ENCODE data around the gene HNRNPLL. TPM values are rescaled to one million over a fixed set of nuclear protein-coding genes. Genes with fewer than 3 reads are reported as not detected.

HNRNPLL gene
- total RNA-seq, 1 donor from 2014 or later: 51.1 TPM

DNA sequence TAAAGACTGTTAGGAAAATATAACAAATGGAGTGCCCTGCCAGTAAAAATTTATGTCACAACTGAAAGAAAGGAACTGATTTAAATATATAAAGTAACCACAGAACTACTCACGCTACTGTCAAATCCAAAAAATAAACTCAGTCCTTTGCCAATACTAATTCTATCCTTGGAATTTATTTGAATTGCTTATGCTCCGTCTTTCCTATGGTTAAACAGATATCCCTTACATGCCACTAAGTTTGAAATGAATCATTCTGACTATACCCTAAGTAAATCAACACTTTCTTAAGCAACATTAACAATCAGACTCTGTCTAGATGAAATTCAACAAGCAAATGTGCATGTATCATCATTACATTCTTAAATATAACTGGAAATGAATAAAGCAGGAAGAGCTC is 9.8 kb downstream of the HNRNPLL start:
- no peak for DNase-seq

DNA sequence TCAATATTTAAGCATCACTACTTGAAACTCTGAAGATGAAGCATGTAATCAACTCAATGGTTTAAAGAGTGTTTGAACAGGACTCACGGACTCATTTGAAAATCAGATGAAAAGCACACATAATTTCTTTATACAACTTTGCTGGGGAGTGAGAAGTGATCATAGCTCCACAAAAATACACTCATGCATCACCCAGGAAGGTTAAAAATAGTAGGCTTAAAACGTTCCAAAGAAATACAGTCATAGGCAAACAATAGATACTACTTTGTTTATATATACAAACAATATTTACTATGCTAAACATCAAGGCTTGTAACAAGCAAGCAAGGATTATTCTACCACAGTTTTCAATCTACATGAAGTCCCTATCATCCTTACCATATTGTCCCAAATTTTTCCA is 11.6 kb downstream of the HNRNPLL start:
- no peak for DNase-seq

DNA sequence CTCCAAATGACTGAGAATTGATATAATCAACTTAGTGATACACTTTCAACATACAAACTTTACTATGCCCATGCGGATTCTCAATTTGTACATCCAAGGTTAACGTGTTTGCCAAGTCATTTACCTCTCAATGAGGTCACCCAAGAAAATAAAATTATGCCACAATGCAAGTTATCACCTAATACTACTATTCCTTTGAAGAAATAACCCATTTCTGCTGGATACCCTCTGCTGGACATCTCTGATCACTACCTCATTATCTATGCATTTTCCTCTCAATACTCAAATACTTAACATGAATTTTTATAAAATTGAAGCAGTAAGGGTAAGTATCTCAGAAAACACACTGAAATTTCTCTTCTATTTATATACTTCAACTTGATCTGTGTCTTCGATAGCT is 12.7 kb downstream of the HNRNPLL start:
- DNase-seq: peak; percentile 26

DNA sequence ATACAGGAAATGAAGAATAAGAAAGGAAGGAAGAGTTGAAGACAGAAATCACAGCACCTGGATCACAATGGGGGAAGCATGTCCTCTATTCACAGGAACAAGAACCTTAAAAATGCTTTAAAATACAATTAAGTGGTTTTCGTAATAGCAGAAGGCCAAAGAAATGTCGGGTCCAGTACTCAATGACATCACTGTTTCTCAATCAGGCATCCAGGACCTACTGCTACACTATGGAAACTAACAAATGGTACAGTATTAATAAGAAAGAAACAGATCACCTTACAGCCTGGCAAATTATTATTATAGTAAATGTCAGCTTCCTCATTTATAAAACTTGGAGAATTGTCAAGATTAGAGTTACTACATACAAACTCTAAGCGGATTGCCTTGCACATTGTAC is 15.8 kb downstream of the HNRNPLL start:
- DNase-seq: no peak

DNA sequence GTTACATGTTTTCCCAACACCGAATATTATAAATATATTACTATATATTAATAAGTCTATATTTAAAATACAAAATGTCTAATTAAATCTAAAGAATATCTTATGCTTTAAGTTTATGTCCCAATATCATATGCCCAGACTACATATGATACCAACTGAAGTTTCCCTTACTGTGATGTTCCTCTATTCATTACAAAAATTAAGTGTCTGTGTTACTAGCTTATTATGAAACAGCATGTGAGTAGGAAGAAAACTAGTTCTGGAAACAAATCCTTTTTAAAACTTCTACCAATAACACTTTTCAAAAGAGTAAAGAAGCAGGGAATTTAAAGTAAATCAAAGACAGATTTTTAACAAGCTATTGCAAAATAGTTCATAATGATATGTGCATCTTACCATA is 17.8 kb downstream of the HNRNPLL start:
- DNase-seq: no peak

DNA sequence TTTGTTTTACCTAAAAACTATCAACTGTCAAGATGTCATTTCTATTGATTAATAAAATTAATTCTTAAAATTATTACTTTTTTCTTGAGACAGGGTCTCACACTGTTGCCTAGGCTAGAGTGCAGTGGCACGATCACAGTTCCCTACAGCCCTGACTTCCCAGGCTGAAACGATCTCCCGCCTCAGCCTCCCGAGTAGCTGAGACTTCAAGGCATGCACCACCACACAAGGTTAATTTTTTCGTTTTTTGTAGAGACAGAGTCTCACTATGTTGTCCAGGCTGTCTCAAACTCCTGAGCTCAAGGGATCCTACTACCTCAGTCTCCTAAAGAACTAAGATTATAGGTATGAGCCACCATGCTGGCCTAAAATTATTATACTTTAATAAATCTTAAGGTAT is 18.7 kb downstream of the HNRNPLL start:
- no peak for DNase-seq

DNA sequence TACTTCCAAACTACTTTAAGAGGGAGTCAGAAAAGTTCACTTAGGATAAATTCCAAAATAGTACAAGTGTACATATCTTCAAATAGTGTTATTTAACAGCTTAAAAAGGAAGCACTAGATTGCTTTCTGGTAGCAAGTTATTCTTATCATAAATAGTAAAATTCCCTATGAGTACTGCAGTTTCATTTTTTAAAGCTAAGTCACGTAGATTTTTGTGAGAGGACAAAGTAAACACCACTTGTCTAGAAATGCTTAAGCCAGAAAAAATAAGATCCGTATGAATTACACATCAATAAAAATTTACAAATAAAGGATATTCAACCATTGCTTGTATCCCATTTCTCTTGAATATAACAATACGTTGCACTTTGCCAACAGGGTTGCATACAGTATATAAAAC is 19.2 kb downstream of the HNRNPLL start:
- no peak for DNase-seq

DNA sequence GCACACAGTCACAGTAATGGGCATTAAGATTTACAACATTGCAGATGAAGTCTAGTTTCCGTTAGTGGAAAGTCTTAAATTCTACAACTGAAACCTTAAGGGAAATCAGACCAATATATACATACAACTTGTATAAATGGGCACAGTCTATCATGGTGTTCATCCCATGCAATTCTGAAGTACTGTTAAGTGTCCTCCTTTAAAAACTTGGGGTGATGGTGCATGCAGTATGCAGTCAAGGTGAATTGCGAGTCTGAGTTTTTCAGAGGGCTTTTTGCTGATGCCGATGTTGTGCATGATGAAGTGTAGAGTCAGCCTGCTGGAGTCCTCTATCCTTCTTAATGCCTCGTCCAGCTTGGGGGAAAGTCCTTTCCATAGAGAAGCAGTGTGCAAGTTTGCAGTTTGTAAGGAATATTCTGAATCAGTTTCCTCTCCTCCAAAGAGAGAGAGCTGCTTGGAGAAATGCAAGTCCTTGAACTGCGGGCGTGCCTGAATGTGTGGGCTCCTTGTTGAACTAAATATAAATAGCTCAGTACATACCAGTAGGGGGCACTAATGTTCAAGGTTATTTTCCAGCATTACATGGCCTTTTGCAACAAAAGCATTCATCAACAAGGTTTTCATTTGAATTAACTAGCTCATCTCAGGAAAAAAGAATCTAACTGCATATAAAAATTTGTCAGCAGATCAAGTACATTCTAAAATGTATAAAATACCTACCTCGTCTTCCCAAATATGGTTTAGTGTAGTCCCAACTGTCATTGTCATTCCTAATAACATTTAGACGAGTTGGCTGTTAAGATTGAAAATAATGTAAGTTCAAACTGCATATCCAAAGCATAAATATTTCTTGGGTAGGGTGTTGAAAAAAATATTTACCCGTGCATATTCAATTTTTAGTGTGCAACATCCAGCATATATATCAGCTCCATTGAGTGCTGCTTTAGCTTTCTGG is 21.3 kb downstream of the HNRNPLL start:
- DNase-seq: peak; percentile 88

DNA sequence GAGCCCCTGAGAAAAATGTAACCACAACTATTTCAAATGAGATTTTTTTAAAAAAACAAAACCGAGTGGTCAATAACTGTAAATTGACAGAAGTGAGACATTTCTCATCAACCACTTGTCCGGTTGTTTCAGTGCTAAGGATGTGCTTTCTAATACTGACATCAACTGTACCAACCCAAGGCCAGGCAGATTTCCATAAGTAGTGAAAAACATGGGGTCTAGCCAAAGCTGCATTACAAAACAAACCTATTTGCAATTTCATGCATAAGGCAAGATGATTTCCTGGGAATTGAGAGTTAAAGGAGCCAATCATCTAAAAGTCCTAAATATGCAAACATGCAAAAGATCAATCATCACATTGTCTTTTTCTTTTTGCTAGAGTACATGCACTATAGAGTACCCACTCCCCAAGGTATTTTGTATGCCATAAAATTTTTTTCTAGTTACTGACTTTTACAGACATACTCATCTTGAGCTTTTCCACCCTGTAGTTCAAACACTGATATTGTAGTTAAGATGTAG is 22.6 kb downstream of the HNRNPLL start:
- no peak for DNase-seq

DNA sequence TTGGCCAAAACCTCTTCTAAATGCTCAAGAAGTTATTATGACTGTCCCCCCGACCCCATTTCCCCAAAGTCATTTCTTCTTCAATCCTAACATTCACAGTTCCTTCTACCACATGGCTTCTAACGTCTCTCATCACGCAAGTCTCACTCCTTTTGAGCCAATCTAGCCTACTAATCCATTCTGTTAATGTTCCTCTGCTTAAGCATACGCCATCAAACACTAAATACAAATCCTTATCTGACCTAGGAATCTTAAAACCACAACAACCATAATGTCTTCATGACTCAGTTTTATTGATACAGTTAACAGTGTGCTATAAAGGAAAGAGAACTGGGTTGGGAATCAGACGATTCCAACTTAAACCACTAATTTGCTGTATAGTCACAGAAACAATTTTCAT is 23.9 kb downstream of the HNRNPLL start:
- no peak for DNase-seq

DNA sequence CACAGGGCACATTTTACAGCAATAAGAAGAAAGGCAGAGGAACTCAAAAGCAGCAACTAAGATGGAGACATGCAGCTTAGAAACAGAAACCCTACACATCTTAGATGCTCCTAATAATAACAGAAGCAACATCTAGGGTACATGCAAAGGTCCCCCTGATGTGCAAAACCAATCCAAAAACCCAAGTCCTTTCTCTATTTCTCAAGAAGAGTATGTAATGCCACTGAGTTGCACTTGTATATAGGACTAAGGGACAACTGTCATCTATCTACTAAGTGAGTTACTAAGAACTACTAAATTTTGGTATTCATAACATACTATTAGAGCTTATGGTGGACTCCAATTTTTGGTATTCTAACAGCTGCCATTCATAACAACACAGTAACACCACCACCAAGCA is 28.4 kb downstream of the HNRNPLL start:
- DNase-seq: no peak

DNA sequence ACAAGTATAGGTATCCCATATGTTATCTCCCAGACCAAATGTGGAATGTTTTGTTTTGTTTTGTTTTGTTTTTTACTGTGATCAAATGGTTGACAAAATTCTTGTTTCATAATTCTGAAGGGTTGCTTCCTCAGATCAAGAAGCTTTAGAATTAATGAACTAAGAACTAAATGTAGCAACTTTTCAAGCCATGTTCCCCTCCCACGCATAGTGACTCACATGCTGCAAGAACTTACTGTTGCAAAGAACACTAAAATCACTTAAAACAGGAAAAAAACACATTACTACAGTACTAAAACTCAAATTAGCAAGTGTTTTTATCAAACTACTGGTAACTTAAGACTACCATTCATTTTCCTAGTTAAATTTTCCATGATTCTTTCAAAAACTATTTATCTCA is 30.6 kb downstream of the HNRNPLL start:
- DNase-seq: peak; percentile 36

DNA sequence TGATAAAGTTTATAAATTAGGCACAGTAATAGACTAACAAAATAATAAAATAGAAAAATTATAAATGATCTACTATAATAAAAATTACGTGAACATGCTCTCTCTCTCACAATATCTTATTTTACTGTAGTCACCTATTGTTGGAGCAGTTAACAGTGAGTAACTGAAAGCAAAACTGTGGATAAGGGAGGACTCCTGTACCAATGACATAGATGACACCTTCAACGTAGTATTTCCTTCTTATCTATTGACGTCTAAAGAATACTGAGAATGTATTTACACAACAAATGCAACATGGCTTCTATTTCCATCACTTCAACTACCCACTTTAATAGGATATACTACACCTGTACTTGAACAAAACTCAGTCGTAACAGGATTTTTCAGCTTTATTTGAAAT is 31.5 kb downstream of the HNRNPLL start:
- DNase-seq: no peak

DNA sequence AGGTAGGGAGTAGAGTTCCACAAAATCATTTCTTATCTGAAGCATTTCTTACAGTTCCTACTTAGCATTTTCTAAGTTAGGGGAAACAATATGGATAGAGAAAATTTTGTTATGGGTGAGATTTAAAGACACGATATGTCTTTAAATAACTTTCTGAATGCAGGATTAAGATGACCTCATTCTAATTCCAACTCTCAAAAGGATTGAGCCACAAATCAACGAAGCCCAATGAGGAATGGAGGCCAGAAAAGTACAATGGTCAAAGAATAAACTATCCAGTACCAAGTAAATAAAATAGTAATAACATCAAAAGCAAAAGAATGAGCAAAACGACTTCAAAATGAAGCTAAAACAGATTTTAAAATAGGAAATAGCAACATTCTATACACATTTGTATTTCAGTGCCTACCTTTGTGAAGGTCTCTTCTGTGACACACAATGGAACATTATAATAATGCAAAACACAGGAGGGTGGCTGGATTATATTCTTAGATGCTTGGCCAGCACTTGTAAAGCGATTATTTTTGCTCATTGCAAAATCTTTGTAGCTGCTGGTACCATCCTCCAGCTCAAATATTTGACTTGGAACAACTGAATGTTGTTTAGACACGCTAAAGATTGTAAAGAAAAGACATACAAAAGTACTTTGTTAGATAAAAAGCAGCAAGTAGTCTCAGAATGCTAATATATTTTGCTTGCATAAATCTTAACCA is 33.8 kb downstream of the HNRNPLL start:
- no peak for DNase-seq

DNA sequence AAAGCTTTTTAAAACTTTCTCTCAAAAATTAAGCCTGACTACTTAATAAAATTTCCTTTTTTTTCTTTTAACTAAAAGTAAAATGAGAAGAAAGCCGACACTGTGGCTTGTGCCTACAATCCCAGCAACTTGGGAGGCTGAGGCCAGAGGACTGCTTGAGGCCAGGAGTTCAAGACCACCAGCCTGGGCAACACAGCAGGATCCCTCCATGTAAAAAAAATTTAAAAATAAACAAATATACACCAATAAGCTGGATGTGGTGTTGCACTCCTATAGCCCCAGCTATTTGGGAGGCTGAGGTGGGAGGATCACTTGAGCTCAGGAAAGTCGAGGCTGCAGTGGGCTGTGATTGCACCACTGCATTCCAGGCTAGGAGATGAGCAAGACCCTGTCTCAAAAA is 37.4 kb downstream of the HNRNPLL start:
- no peak for DNase-seq

DNA sequence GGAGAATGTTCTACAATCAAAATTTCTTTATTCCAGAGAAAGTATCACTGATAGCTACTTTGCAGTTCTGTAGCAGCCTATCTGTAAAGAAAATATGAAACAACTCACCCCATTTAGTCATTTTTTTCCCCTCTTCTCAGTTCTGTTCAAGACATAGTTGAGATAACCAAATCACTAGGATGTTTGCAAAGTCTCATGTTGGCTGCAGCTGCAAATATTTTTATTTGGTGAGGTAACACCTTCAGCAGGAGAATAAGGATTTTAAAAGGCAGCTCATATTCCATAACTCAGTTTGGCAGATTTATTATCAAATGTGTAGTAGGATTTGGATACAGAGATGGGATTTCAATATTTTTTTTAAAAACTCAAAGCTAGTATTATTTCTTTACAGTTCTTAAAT is 41.0 kb downstream of the HNRNPLL start:
- DNase-seq: no peak

DNA sequence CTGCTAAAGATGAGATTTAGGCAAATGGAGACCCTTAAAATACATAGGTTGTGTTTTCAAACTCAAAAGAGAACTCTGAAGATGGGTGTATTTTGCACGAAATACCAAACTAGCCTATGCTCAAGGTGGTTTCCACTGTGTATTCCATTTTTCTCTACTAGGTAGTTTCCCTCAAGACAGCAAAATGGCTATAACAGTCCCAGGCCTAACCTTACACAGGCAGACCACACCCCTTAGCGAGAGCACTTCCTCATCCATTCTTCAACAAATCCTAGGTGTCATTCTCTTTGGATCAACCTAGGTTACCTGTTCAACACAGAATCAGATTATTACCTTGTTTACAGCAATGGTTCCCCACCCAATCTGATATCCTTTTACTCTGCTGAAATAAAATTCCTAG is 42.6 kb downstream of the HNRNPLL start:
- no peak for DNase-seq

DNA sequence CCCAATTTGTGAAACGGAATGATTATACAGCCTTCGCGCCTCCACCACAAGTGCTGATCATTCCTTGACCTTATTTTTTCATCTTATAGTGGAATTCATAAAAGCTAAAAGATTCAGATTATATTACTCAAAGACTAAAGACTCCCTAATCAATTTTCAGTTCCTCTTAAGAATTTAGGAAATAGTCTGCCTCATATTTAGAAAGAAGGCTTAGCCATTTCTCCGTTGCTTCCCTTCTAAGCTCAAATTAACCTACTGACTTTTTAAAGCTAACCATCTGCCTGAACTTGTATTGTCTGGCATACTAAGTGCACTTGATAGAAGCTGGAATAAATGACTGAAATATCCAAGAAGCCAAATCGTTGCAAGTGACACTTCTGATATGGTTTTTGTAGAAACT is 44.7 kb downstream of the HNRNPLL start:
- DNase-seq: no peak

DNA sequence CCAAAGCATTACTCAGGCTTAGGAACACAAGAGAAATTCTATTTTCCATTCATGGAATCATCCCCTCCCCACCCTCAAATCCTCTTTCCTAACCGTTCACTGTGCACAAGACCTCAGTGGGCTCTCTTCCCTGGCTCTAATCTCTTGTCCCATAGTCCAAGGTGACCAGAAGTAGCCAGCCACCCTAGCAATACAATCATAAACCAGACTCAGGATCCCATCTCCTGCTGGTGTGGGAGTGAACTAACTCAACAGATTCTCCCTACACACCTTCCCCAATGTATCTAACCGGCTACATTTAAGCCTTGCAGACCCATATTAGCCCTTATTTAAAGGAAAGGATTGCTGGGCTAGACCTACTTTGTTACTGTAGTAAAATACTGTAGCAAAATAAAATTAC is 45.5 kb downstream of the HNRNPLL start:
- no peak for DNase-seq

DNA sequence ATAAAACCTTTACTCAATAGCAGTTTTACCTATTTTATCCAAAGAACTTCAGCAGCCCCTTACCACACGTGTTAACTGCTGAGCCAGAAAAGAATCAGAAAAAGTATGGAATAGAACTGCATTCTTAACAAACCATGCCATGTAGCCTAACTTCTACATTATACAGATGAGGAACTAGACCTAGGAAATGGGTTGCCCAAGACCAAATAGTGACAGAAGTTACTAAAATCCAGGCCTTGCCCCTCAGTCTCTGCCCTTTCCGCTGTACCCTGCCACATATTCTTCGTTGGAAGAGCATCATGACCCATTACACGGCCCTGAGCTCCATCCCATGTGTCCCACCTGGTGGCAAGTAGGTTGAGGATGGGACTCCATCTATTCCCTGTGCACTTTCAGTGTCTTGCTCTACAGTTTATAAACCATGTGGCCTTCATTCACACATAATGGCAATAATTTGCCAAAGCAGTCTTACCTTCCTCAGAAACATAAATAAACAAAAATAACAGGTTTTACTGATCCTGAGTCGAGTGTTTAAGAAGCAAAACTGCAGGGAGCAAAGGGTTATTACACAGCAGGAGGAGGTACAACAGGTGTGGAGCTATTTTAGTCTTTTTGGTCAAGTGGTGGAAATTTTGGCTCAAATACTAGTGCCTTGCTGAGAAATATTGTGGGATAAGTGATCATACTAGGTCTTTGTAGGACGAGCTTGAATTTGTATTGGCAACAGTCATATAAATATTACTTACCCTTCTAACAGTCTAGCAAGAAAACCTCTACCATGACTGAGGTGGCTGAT is 46.5 kb downstream of the HNRNPLL start:
- DNase-seq: no peak

DNA sequence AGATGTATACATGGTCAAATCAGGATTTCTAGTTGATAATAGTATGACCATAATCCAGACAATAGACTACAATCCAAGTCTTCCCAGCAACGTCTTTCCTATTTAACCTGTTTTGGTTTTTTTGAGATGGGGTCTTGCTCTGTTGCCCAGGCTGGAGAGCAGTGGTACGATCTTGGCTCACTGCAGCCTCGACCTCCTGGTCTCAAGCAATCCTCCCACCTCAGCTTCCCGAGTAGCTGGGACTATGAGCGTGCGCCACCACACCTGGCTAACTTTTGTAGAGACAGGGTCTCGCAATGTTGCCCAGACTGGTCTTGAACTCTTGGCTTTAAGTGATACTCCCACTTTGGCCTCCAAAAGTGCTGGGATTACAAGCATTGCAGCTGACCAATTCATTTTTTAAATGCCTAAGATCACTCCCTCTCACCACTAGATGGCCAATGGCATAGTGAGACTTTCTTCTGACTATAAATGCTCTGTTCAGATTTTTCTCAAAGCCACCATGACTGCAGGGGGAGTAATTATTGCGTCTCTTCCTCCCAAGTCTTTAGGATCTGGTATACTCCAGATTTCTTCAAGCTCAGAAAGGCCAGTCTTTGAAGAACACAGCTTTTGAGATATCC is 47.6 kb downstream of the HNRNPLL start:
- DNase-seq: peak; percentile 43

DNA sequence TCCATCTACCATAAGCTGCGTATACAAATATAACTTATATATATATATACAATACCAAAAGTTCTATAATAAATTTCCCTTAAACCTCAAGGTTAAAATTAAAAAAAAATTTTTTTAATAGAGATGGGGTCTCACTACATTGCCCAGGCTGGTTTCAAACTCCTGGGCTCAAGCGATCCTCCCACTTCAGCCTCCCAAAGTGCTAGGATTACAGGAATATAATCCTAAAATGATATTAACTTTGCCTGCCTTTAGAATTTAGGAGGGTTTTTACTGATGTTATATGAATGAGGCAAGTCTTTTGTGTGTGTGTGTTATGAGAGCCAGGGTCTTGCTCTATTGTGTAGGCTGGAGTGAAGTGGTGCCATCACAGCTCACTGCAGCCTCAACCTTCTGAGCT is 49.2 kb downstream of the HNRNPLL start:
- DNase-seq: no peak

DNA sequence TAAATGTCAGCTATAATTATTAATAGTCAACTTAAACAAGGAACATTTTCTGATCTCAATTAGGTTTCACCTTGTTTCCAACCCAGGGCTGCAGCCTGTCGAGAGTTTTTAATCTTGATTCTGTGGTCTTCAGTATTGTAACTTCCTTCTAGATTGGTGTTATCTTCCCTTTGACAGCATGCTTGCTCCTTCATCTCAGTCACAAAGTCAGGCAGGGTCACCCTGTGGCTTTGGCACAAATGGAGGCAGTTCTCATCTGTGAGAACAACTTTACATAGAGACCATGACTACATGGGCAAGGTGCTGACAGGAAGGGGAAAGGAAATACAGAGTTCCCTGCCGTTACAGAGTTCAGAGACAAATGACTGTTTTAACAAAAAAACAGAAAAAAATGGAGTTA is 50.5 kb downstream of the HNRNPLL start:
- no peak for DNase-seq
